Neutrophil (primary cell): ENCODE results near the gene BMX.
A peak's percentile ranks its signal among the peaks of the same experiment; 100 is the strongest.

ENCODE experiments used
- H3K27ac ChIP-seq: fragments of 200-600 bp; sonication (generic); 2 replicates; pipeline ENCODE4 v1.5.1; 2016; ENCODE audit warnings: mild to moderate bottlenecking, moderate library complexity
- H3K27me3 ChIP-seq: fragments of 200-600 bp; sonication (generic); 2 replicates; pipeline ENCODE4 v1.6.0; 2016; ENCODE audit warnings: mild to moderate bottlenecking
- H3K36me3 ChIP-seq: fragments of 200-600 bp; sonication (generic); 2 replicates; pipeline ENCODE4 v1.5.1; 2017
- H3K4me1 ChIP-seq, 2 experiments: fragments of 200-600 bp in 1 of 2; sonication (generic) in 1 of 2; 1 replicate in 1 of 2; 2 replicates in 1 of 2; pipeline versions ENCODE4 v1.5.1 to v1.6.1; 2013 to 2016; ENCODE audit warnings: low read depth in 1 of 2, low read length in 1 of 2, mild to moderate bottlenecking in 1 of 2, moderate library complexity in 1 of 2; ENCODE audit not compliant: control insufficient read depth in 1 of 2, insufficient read depth in 1 of 2
- H3K4me3 ChIP-seq, 2 experiments: fragments of 200-600 bp in 1 of 2; sonication (generic) in 1 of 2; 1 replicate in 1 of 2; 2 replicates in 1 of 2; pipeline ENCODE4 v1.5.1; 2013 to 2016; ENCODE audit warnings: low read depth in 1 of 2, low read length in 1 of 2, mild to moderate bottlenecking in 1 of 2, moderate library complexity in 1 of 2
- H3K9me3 ChIP-seq: fragments of 200-600 bp; sonication (generic); 2 replicates; pipeline ENCODE4 v1.5.1; 2016
- CTCF ChIP-seq: fragments of 200-600 bp; sonication (generic); IDR thresholded peaks from 2 replicates; pipeline ENCODE4 v1.5.1; 2016; ENCODE audit warnings: antibody characterized with exemption

The BMX gene

GRCh38 chrX:15505101-15505500 is 4.5 kb downstream of the BMX start:
- Histone ChIP-seq H3K27me3 (no peaks in the 10 kb centered on the region), H3K4me1 (peaks cover 47 to 68% of the 10 kb centered on the region in 2 experiments), H3K9me3 (no peaks in the 10 kb centered on the region), H3K4me3 (peak overlapping the region in 1 of 2 experiments; percentile 15), H3K27ac (peak overlapping the region; percentile 78), H3K36me3 (peaks cover 19% of the 10 kb centered on the region)
- no peak for TF ChIP-seq CTCF

- Histone ChIP-seq H3K4me1 (peaks cover 46 to 53% of the 10 kb centered on the region in 2 experiments), H3K4me3 (no peak overlapping the region), H3K9me3 (no peaks in the 10 kb centered on the region), H3K27ac (no peak overlapping the region), H3K36me3 (peaks cover 37% of the 10 kb centered on the region), H3K27me3 (no peaks in the 10 kb centered on the region)
- TF ChIP-seq CTCF: no peak
These were observed 6.4 kb downstream of the BMX start for GRCh38 chrX:15507005-15507404.

- no peak overlapping the region for H3K4me3 ChIP-seq
These were observed 9.2 kb downstream of the BMX start for GRCh38 chrX:15509845-15510244.

GRCh38 chrX:15511563-15511962 is 11.0 kb downstream of the BMX start:
- Histone ChIP-seq H3K4me1 (peaks cover 7 to 8% of the 10 kb centered on the region in 2 experiments), H3K9me3 (no peaks in the 10 kb centered on the region), H3K27ac (no peak overlapping the region), H3K4me3 (no peak overlapping the region), H3K36me3 (peaks cover 60% of the 10 kb centered on the region), H3K27me3 (no peaks in the 10 kb centered on the region)
- TF ChIP-seq CTCF: no peak

More at GRCh38 chrX:15509845-15510244, 9.2 kb downstream of the BMX start:
- Histone ChIP-seq H3K9me3 (no peaks in the 10 kb centered on the region), H3K27ac (no peak overlapping the region), H3K27me3 (no peaks in the 10 kb centered on the region), H3K36me3 (peaks cover 53% of the 10 kb centered on the region), H3K4me1 (peaks cover 21 to 25% of the 10 kb centered on the region in 2 experiments)
- no peak for TF ChIP-seq CTCF

GRCh38 chrX:15512401-15512965 is 11.9 kb downstream of the BMX start:
- Histone ChIP-seq H3K27me3 (no peaks in the 10 kb centered on the region), H3K9me3 (no peaks in the 10 kb centered on the region), H3K4me1 (no peaks in the 10 kb centered on the region), H3K4me3 (no peak overlapping the region), H3K27ac (no peak overlapping the region), H3K36me3 (peaks cover 70% of the 10 kb centered on the region)
- TF ChIP-seq CTCF: no peak
